Measurements from ENCODE around the gene ZNRF2. TPM values are rescaled to one million over a fixed set of nuclear protein-coding genes. Genes with fewer than 3 reads are reported as not detected.

The ZNRF2 gene
- total RNA-seq, 1 donor from 2014 or later: 37.7 TPM

GRCh38 chr7:30382607-30383006, 98.2 kb downstream of the ZNRF2 start:
- H3K9me3 Mint-ChIP-seq: peaks cover 12% of the 10 kb centered on the region
- no peak overlapping the region for H3K4me3 Mint-ChIP-seq
- no peak overlapping the region for H3K9ac ChIP-seq
- H3F3A ChIP-seq (ENCODE audit: low read depth): no peaks in the 10 kb centered on the region
- no peak overlapping the region for H3K4me2 ChIP-seq
- no peak for DNase-seq (ENCODE audit: low spot score)
- H2AFZ ChIP-seq (replicated peaks): no peak overlapping the region
- peaks cover 6% of the 10 kb centered on the region for H3K9me3 ChIP-seq (ENCODE audit: low read depth)
- no peak overlapping the region for H3K4me3 ChIP-seq
- TF ChIP-seq, protein P1, sequence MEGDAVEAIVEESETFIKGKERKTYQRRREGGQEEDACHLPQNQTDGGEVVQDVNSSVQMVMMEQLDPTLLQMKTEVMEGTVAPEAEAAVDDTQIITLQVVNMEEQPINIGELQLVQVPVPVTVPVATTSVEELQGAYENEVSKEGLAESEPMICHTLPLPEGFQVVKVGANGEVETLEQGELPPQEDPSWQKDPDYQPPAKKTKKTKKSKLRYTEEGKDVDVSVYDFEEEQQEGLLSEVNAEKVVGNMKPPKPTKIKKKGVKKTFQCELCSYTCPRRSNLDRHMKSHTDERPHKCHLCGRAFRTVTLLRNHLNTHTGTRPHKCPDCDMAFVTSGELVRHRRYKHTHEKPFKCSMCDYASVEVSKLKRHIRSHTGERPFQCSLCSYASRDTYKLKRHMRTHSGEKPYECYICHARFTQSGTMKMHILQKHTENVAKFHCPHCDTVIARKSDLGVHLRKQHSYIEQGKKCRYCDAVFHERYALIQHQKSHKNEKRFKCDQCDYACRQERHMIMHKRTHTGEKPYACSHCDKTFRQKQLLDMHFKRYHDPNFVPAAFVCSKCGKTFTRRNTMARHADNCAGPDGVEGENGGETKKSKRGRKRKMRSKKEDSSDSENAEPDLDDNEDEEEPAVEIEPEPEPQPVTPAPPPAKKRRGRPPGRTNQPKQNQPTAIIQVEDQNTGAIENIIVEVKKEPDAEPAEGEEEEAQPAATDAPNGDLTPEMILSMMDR (IDR thresholded peaks at IDR 0.05): no peak
- TF ChIP-seq EZH2 (IDR thresholded peaks at IDR 0.05) (no peak), EZH2phosphoT487 (IDR thresholded peaks at IDR 0.05) (no peak)
- no peaks in the 10 kb centered on the region for H3K27me3 Mint-ChIP-seq (ENCODE audit: insufficient read depth, low read depth)
- H3K4me1 ChIP-seq: no peaks in the 10 kb centered on the region
- H3K4me1 Mint-ChIP-seq: no peaks in the 10 kb centered on the region
- no peak overlapping the region for H3K27ac ChIP-seq
- H3K27ac Mint-ChIP-seq: no peak overlapping the region
- H3K79me2 ChIP-seq (ENCODE audit: low read depth): no peaks in the 10 kb centered on the region
- no peaks in the 10 kb centered on the region for H3K27me3 ChIP-seq
- H3K36me3 Mint-ChIP-seq: no peaks in the 10 kb centered on the region
- peaks cover 3% of the 10 kb centered on the region for H3K36me3 ChIP-seq
- no peaks in the 10 kb centered on the region for H4K20me1 ChIP-seq (ENCODE audit: low read depth)

DNA sequence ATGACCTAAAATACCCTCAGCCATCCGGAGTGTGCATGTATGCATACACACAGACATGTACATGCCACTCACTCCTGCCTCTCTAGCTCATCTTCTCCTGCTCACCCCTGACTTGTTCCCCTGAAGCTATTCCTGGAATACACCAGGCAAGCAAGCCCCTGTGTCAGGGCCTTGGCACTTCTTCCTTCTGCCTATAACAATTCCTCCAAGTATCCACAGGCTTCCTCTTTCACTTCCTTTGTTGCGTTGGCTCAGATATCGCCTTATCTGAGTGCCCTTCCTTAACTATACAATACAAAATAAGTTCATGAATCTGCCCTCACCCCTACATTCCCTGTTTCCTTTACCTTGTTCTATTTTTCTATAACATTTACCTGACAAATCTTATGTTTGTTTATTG, 105.4 kb downstream of the ZNRF2 start:
- H3K9me3 ChIP-seq (ENCODE audit: low read depth): no peaks in the 10 kb centered on the region
- no peaks in the 10 kb centered on the region for H3K27me3 ChIP-seq
- H3K4me2 ChIP-seq: no peak overlapping the region
- peaks cover 6% of the 10 kb centered on the region for H3F3A ChIP-seq (ENCODE audit: low read depth)
- no peaks in the 10 kb centered on the region for H3K36me3 ChIP-seq
- H4K20me1 ChIP-seq (ENCODE audit: low read depth): no peaks in the 10 kb centered on the region
- no peaks in the 10 kb centered on the region for H3K36me3 Mint-ChIP-seq
- H3K27ac Mint-ChIP-seq: no peak overlapping the region
- no peaks in the 10 kb centered on the region for H3K27me3 Mint-ChIP-seq (ENCODE audit: insufficient read depth, low read depth)
- H3K27ac ChIP-seq: no peak overlapping the region
- no peak overlapping the region for H3K9ac ChIP-seq
- H3K9me3 Mint-ChIP-seq: no peaks in the 10 kb centered on the region
- H3K4me1 ChIP-seq: no peaks in the 10 kb centered on the region
- no peak for DNase-seq (ENCODE audit: low spot score)
- TF ChIP-seq EZH2phosphoT487 (IDR thresholded peaks at IDR 0.05) (no peak), EZH2 (IDR thresholded peaks at IDR 0.05) (no peak)
- TF ChIP-seq, protein P1 (IDR thresholded peaks at IDR 0.05): no peak
- H3K79me2 ChIP-seq (ENCODE audit: low read depth): no peaks in the 10 kb centered on the region
- H2AFZ ChIP-seq (replicated peaks): no peak overlapping the region
- no peak overlapping the region for H3K4me3 Mint-ChIP-seq
- H3K4me1 Mint-ChIP-seq: peaks cover 5% of the 10 kb centered on the region
- no peak overlapping the region for H3K4me3 ChIP-seq

DNA sequence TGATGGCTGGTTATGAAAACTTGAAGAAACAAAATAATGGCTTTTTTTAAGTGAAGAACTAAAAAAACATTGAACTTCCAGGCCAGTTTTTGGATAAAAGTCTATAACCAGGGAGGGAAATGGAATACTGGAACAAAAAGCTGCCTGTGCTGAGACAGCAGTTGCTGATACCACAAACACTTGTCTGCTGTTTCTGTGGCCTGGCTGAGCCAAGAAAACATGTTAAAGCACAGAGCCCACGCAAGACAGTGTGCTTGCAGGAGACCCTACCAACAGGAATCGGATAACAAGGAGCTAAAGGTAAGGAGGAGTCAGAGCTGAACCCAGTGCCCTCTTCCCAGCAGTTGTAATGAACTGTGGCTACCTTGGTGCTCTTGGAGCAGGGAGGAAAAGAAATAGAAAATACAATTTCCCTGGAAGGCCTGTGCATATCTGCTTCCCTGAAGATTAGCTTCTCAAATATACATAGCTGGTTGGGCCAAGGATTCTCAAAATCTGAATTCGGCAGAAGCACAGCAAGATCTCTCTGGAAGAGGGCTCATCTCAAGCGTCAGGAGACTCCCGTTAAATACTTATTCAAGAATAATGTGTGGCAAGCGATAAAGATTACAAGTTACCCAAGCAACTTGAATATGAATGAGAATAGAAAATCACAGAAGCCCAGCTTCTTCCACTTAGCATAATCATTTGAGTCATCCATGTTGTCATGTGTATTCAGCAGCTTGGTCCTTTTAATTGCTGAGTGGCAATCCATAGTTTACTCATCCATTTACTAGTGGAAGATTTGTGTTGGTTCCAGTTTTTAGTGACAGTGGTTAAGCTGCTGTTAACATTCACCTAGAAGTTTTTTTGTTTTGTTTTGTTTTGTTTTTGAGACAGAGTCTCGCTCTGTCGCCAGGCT, 106.6 kb downstream of the ZNRF2 start:
- H2AFZ ChIP-seq (replicated peaks): no peak overlapping the region
- H3K36me3 Mint-ChIP-seq: no peaks in the 10 kb centered on the region
- no peaks in the 10 kb centered on the region for H4K20me1 ChIP-seq (ENCODE audit: low read depth)
- DNase-seq (ENCODE audit: low spot score): no peak
- no peak overlapping the region for H3K4me2 ChIP-seq
- H3K9ac ChIP-seq: no peak overlapping the region
- no peaks in the 10 kb centered on the region for H3K27me3 Mint-ChIP-seq (ENCODE audit: insufficient read depth, low read depth)
- H3K27ac Mint-ChIP-seq: no peak overlapping the region
- H3K9me3 Mint-ChIP-seq: no peaks in the 10 kb centered on the region
- H3K79me2 ChIP-seq (ENCODE audit: low read depth): no peaks in the 10 kb centered on the region
- H3K27ac ChIP-seq: no peak overlapping the region
- no peaks in the 10 kb centered on the region for H3K27me3 ChIP-seq
- H3K4me1 Mint-ChIP-seq: peaks cover 5% of the 10 kb centered on the region
- H3K4me1 ChIP-seq: no peaks in the 10 kb centered on the region
- TF ChIP-seq EZH2 (IDR thresholded peaks at IDR 0.05): no peak
- no peak for TF ChIP-seq EZH2phosphoT487 (IDR thresholded peaks at IDR 0.05)
- TF ChIP-seq, protein P1 (IDR thresholded peaks at IDR 0.05): no peak
- no peaks in the 10 kb centered on the region for H3K36me3 ChIP-seq
- H3F3A ChIP-seq (ENCODE audit: low read depth): peaks cover 6% of the 10 kb centered on the region
- H3K9me3 ChIP-seq (ENCODE audit: low read depth): no peaks in the 10 kb centered on the region
- no peak overlapping the region for H3K4me3 Mint-ChIP-seq
- H3K4me3 ChIP-seq: no peak overlapping the region

Measured in neural progenitor cell (in vitro differentiated cells).